HG02943 (cell line): ENCODE measurements around the gene CEP170B.

ENCODE experiments used
- ATAC-seq: cut with Tn5 transposase; IDR thresholded peaks from one replicate; pipeline ENCODE4 v1.9.1; 2021; ENCODE audit warnings: mild to moderate bottlenecking, low read depth, moderate library complexity; ENCODE audit not compliant: unreplicated experiment

CEP170B gene

GRCh38 chr14:104866451-104867370, 1.6 kb downstream of the CEP170B start:
- no peak for ATAC-seq

- no peak for ATAC-seq
These were observed 2.4 kb downstream of the CEP170B start for GRCh38 chr14:104867371-104868059.

- ATAC-seq = no peak
These were observed 3.1 kb downstream of the CEP170B start for GRCh38 chr14:104868060-104868740.

GRCh38 chr14:104868811-104869572, 3.9 kb downstream of the CEP170B start:
- ATAC-seq = no peak

- ATAC-seq = no peak
These were observed 4.8 kb downstream of the CEP170B start for GRCh38 chr14:104869669-104870367.

- no peak for ATAC-seq
These were observed 5.5 kb downstream of the CEP170B start for GRCh38 chr14:104870368-104871144.

GRCh38 chr14:104871145-104871655, 6.1 kb downstream of the CEP170B start:
- ATAC-seq = no peak

GRCh38 chr14:104871656-104872468, 6.8 kb downstream of the CEP170B start:
- no peak for ATAC-seq

GRCh38 chr14:104872469-104873341, 7.6 kb downstream of the CEP170B start:
- ATAC-seq = no peak

GRCh38 chr14:104873380-104874055, 8.4 kb downstream of the CEP170B start:
- no peak for ATAC-seq

- no peak for ATAC-seq
These were observed 9.1 kb downstream of the CEP170B start for GRCh38 chr14:104874110-104874531.

GRCh38 chr14:104874571-104875411, 9.7 kb downstream of the CEP170B start:
- ATAC-seq = no peak

GRCh38 chr14:104875412-104875751, 10.3 kb downstream of the CEP170B start:
- no peak for ATAC-seq

GRCh38 chr14:104875811-104876210, 10.7 kb downstream of the CEP170B start:
- ATAC-seq = no peak

GRCh38 chr14:104876251-104876699, 11.2 kb downstream of the CEP170B start:
- no peak for ATAC-seq
